ENCODE measurements around the gene NDEL1. TPM values are rescaled to one million over a fixed set of nuclear protein-coding genes. Genes with fewer than 3 reads are reported as not detected.
A peak's percentile ranks its signal among the peaks of the same experiment; 100 is the strongest.

NDEL1 gene
- polyA plus RNA-seq, 1 donor: 36.6 TPM

DNA sequence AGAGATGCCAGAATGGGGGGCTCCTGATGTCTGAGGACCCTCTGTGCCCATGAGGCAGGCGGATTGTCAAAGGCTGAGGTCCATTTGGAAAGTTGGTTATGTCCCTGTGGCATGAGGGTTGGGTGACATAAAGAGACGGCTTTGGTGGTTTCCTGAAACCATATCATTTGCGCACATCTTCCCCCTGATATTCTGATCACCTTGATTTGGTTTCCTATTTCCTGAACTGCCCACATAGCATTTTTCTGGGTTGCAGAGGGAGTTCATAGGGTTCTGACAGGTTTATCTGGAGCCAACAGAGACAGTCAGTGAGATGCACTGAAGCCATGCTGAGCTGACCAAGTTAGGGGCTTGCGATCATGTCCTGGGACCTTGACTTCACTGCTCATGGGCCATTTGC is 22.4 kb upstream of the NDEL1 start:
- no peaks in the 10 kb centered on the region for H3K36me3 ChIP-seq (ENCODE audit: control insufficient read depth, insufficient read depth, low read length)
- peaks cover 7% of the 10 kb centered on the region for H3K4me1 ChIP-seq (ENCODE audit: control insufficient read depth, insufficient read depth, low read length)
- H3K27me3 ChIP-seq (ENCODE audit: control insufficient read depth, insufficient read depth, low read length): peaks cover 2% of the 10 kb centered on the region
- no peak for DNase-seq
- no peak overlapping the region for H3K4me3 ChIP-seq (ENCODE audit: low read length)
- no CpG with 5 or more reads among the region's 4 CpGs for WGBS (ENCODE audit: insufficient coverage, low lambda C conversion rate)
- no peaks in the 10 kb centered on the region for H3K9me3 ChIP-seq (ENCODE audit: control insufficient read depth, low read depth, low read length)
- H3K27ac ChIP-seq (ENCODE audit: low read length): no peak overlapping the region

DNA sequence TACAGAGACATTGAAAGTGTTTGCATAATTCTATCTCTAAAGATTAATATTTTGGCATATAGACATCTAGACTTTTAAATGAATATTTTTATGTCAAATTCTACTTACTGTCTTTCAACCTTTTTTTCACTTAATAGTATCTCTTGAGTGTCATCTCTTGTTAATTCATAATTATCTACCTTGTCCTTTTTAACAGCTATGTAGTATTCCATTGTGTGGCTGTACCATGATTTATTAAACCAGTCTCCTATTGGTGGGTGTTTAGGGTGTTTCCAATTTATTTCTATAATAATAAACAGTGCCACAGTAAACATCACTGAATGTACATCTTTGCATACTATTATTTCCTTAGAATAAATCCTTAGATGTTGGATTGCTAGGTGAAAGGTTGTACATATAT is 21.7 kb upstream of the NDEL1 start:
- Histone ChIP-seq H3K4me3 (ENCODE audit: low read length) (no peak overlapping the region), H3K36me3 (ENCODE audit: control insufficient read depth, insufficient read depth, low read length) (no peaks in the 10 kb centered on the region), H3K4me1 (ENCODE audit: control insufficient read depth, insufficient read depth, low read length) (peaks cover 7% of the 10 kb centered on the region), H3K27me3 (ENCODE audit: control insufficient read depth, insufficient read depth, low read length) (peaks cover 2% of the 10 kb centered on the region), H3K27ac (ENCODE audit: low read length) (no peak overlapping the region), H3K9me3 (ENCODE audit: control insufficient read depth, low read depth, low read length) (no peaks in the 10 kb centered on the region)
- DNase-seq: no peak

DNA sequence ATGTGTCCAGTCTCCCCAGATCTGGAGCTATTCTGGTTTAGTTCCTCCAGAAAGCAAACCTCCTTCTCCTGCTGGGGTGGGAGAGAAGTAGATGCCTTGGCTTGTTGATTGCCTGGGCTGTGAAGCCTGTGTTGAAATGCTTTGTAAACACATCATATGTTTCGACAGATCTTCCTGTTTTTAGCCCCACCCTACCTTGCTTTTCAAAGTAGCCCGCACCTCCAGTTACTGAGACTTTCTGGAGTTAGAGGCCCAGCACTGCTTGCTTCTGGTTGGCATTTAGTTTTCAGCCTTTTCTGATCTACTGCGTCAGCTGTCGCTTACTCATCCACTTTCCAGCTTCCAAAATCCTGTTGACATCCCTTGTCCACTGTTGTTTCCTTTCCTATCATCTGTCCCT is 17.9 kb upstream of the NDEL1 start:
- Histone ChIP-seq H3K27me3 (ENCODE audit: control insufficient read depth, insufficient read depth, low read length) (peaks cover 2% of the 10 kb centered on the region), H3K36me3 (ENCODE audit: control insufficient read depth, insufficient read depth, low read length) (no peaks in the 10 kb centered on the region), H3K4me3 (ENCODE audit: low read length) (no peak overlapping the region), H3K27ac (ENCODE audit: low read length) (no peak overlapping the region), H3K4me1 (ENCODE audit: control insufficient read depth, insufficient read depth, low read length) (peaks cover 3% of the 10 kb centered on the region), H3K9me3 (ENCODE audit: control insufficient read depth, low read depth, low read length) (no peaks in the 10 kb centered on the region)
- WGBS (ENCODE audit: insufficient coverage, low lambda C conversion rate): 57% methylated on average over 1 of the region's 4 CpGs
- no peak for DNase-seq

DNA sequence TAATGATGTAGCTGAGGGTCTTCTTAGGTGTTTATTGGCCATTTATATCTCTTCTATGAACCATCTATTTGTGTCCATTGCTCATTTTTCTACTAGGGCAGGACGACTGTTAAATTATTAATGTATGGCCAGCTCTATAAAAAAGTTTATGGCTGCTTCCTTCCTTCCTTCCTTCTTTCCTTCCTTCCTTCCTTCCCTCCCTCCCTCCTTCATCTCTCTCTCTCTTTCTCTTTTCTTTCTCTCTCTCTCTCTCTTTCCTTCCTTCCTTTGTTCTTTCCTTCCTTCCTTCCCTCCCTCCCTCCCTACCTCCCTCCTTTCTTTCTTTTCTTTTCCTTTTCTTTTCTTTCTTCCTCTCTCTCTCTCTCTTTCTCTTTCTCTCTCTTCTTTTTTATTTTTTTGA is 17.2 kb upstream of the NDEL1 start:
- no peaks in the 10 kb centered on the region for H3K4me1 ChIP-seq (ENCODE audit: control insufficient read depth, insufficient read depth, low read length)
- H3K4me3 ChIP-seq (ENCODE audit: low read length): no peak overlapping the region

DNA sequence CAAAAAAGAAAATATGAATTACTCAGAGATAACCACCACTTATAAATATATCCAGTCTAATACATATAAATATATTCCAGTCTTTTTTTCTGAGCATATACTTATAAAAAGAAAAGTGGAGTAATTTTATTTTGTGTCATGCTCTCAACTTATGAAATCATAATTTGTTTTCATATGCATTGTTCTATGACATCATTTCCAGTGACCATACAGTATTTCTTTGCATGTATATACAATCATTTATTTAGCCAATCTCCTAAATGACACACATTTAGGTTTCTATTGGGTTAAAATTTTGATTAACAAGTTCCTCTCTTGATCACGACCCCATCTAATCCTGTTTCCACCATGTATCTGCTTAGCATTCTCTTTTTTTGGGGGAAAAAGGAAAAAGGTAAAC is 16.4 kb upstream of the NDEL1 start:
- Histone ChIP-seq H3K27ac (ENCODE audit: low read length) (no peak overlapping the region), H3K36me3 (ENCODE audit: control insufficient read depth, insufficient read depth, low read length) (no peaks in the 10 kb centered on the region), H3K4me3 (ENCODE audit: low read length) (no peak overlapping the region), H3K4me1 (ENCODE audit: control insufficient read depth, insufficient read depth, low read length) (no peaks in the 10 kb centered on the region), H3K9me3 (ENCODE audit: control insufficient read depth, low read depth, low read length) (no peaks in the 10 kb centered on the region), H3K27me3 (ENCODE audit: control insufficient read depth, insufficient read depth, low read length) (peaks cover 2% of the 10 kb centered on the region)
- WGBS (ENCODE audit: insufficient coverage, low lambda C conversion rate): 73% methylated on average over 1 of the region's 1 CpG
- DNase-seq: no peak

More for the DNA sequence above, 17.2 kb upstream of the NDEL1 start:
- DNase-seq: no peak
- Histone ChIP-seq H3K27me3 (ENCODE audit: control insufficient read depth, insufficient read depth, low read length) (peaks cover 2% of the 10 kb centered on the region), H3K36me3 (ENCODE audit: control insufficient read depth, insufficient read depth, low read length) (no peaks in the 10 kb centered on the region), H3K9me3 (ENCODE audit: control insufficient read depth, low read depth, low read length) (no peaks in the 10 kb centered on the region), H3K27ac (ENCODE audit: low read length) (no peak overlapping the region)
- WGBS (ENCODE audit: insufficient coverage, low lambda C conversion rate): 85% methylated on average over 1 of the region's 1 CpG

DNA sequence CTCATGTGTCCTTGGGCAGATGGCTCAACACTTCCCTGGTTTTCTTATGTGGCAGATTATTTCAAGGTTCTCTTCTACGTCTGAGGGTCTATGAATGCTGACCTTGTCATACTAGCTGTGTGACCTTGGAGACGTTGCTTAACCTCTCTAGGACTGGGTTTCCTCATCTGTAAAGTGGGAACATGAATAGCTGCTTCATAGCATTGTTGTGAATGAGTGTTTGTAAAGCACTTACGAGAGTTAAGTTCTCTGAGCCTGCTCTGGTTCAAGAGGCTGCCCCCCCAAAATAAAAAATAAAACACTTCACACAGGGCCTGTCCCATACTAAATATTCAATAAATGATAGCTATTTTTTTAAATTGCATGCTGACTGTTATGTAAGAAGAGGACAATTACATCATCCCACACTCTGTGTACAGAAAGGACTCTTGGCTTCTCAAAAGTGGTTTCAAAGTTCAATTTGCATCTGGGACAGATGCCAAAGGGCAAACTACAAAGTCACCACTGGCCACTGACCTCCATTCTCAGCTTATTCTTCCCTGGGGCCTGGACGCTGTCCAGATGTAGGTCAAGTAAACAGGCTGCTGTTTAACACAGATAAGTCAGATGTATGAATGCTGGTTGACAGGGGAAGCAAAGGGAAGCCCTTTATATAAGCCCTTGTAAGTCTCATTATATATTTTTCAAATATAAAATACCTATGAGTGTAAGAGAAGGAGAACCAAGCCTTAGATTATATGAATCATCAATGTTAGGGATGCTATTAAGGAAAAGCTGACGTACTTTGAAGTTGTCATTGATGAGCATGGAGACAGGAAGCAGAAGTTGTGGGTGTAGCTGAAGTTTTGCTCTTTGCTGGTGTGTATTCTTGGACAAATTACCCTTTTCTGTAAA is 15.4 kb upstream of the NDEL1 start:
- Histone ChIP-seq H3K27me3 (ENCODE audit: control insufficient read depth, insufficient read depth, low read length) (peaks cover 2% of the 10 kb centered on the region), H3K4me3 (ENCODE audit: low read length) (no peak overlapping the region), H3K9me3 (ENCODE audit: control insufficient read depth, low read depth, low read length) (no peaks in the 10 kb centered on the region), H3K4me1 (ENCODE audit: control insufficient read depth, insufficient read depth, low read length) (no peaks in the 10 kb centered on the region), H3K36me3 (ENCODE audit: control insufficient read depth, insufficient read depth, low read length) (no peaks in the 10 kb centered on the region), H3K27ac (ENCODE audit: low read length) (peak overlapping the region; percentile 25)
- 60% methylated on average over 1 of the region's 5 CpGs for WGBS (ENCODE audit: insufficient coverage, low lambda C conversion rate)
- DNase-seq: peak; percentile 85 to 91

DNA sequence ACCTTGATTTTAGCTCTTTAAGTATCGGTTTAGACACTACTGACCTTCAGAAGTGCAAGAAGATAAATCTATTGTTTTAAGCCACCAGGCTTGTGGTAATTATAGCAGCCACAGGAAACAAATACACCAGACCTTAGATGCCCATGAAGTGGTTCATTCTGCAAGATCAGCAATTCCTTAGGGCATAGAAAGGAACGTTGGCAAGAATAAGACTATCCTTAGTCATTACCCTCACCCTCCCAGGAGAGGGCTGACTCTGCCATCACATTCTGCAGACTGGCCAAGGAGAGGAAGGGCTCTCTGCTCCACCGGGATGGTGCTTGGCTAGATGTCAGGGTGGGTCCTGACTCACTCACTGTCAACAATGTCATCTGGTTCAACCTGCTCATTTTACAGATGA is 14.1 kb upstream of the NDEL1 start:
- H3K36me3 ChIP-seq (ENCODE audit: control insufficient read depth, insufficient read depth, low read length): no peaks in the 10 kb centered on the region
- no peak overlapping the region for H3K4me3 ChIP-seq (ENCODE audit: low read length)
- WGBS (ENCODE audit: insufficient coverage, low lambda C conversion rate): no CpG with 5 or more reads among the region's 3 CpGs
- no peaks in the 10 kb centered on the region for H3K4me1 ChIP-seq (ENCODE audit: control insufficient read depth, insufficient read depth, low read length)
- no peaks in the 10 kb centered on the region for H3K9me3 ChIP-seq (ENCODE audit: control insufficient read depth, low read depth, low read length)
- no peak for DNase-seq
- no peak overlapping the region for H3K27ac ChIP-seq (ENCODE audit: low read length)
- H3K27me3 ChIP-seq (ENCODE audit: control insufficient read depth, insufficient read depth, low read length): peaks cover 2% of the 10 kb centered on the region

DNA sequence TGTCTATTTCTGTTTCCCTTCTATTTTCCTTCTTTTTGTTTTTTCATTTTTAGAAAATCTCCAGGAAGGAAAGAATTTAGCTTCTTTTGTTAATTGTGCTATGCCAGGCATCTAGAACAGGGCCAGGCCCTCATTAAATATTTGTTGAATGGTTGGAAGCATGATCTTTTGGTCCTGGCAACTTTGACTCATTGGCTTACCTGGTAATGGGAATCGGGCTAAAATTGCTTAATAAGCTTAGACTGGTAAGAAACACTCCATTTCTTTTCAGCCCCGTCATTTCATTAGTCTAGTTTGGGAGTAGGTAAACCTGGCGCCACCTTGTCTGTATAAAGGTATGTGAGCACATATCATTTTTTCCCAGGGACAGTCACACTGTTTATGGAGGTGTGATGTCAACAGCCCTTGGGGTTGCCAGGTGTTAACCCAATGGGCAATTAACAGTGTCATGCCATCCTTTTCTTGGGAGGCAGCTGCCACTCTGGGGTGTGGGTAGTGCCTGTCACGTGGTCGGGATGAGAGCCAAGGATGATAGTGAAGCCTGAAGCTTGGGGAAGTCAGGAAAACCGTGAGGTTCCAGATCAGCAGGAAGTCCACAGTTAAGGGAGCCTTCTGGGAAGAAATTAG is 9.5 kb upstream of the NDEL1 start:
- 60% methylated on average over 1 of the region's 6 CpGs for WGBS (ENCODE audit: insufficient coverage, low lambda C conversion rate)
- no peaks in the 10 kb centered on the region for H3K4me1 ChIP-seq (ENCODE audit: control insufficient read depth, insufficient read depth, low read length)
- H3K36me3 ChIP-seq (ENCODE audit: control insufficient read depth, insufficient read depth, low read length): no peaks in the 10 kb centered on the region
- no peaks in the 10 kb centered on the region for H3K27me3 ChIP-seq (ENCODE audit: control insufficient read depth, insufficient read depth, low read length)
- no peak for DNase-seq
- H3K27ac ChIP-seq (ENCODE audit: low read length): no peak overlapping the region
- H3K4me3 ChIP-seq (ENCODE audit: low read length): no peak overlapping the region
- no peaks in the 10 kb centered on the region for H3K9me3 ChIP-seq (ENCODE audit: control insufficient read depth, low read depth, low read length)

DNA sequence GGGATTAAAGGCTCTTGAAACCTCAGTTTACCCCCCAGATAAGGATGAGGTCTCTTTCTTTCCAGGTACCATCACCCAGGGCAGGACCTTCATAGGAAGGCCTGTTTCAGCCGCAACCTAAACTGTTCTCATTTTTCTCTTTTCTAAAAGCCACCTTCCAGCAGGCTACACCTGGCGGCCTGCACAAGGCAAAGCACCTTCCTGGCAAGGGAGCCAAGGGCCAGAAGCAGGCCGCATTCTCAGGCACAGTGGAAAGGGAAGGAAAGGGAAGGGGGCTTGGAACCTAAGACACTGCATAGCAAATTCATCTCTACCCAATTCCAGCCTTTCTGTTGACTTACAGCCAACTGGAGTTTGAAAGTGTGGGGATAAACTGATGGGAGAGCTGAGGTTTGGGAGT is 8.9 kb upstream of the NDEL1 start:
- H3K4me3 ChIP-seq (ENCODE audit: low read length): no peak overlapping the region
- H3K27me3 ChIP-seq (ENCODE audit: control insufficient read depth, insufficient read depth, low read length): no peaks in the 10 kb centered on the region
- no peaks in the 10 kb centered on the region for H3K9me3 ChIP-seq (ENCODE audit: control insufficient read depth, low read depth, low read length)
- H3K36me3 ChIP-seq (ENCODE audit: control insufficient read depth, insufficient read depth, low read length): no peaks in the 10 kb centered on the region
- H3K4me1 ChIP-seq (ENCODE audit: control insufficient read depth, insufficient read depth, low read length): no peaks in the 10 kb centered on the region
- no CpG with 5 or more reads among the region's 3 CpGs for WGBS (ENCODE audit: insufficient coverage, low lambda C conversion rate)
- DNase-seq: no peak
- no peak overlapping the region for H3K27ac ChIP-seq (ENCODE audit: low read length)

DNA sequence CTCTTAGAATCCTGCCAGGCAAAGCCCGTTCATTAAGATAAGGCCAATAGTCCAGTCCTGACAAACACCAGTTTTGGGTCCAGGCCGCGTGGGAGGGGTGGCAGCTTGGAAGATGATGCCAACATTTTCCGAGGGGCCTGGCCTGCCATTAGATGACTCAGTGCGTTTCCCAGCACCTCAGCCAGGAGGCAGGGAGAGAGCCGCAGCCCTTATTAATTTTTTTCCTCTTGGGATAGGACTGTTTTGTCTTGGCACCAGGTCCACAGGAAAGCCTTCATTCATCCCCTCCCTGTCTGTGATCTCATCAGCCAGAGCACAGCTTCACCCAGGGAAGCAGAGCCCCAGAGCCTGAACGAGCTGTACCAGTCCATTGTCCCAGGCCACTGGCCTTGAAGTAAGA is 4.7 kb upstream of the NDEL1 start:
- no CpG with 5 or more reads among the region's 7 CpGs for WGBS (ENCODE audit: insufficient coverage, low lambda C conversion rate)
- H3K4me1 ChIP-seq (ENCODE audit: control insufficient read depth, insufficient read depth, low read length): no peaks in the 10 kb centered on the region
- H3K27ac ChIP-seq (ENCODE audit: low read length): no peak overlapping the region
- H3K4me3 ChIP-seq (ENCODE audit: low read length): no peak overlapping the region
- no peak for DNase-seq
- H3K9me3 ChIP-seq (ENCODE audit: control insufficient read depth, low read depth, low read length): no peaks in the 10 kb centered on the region
- no peaks in the 10 kb centered on the region for H3K36me3 ChIP-seq (ENCODE audit: control insufficient read depth, insufficient read depth, low read length)
- H3K27me3 ChIP-seq (ENCODE audit: control insufficient read depth, insufficient read depth, low read length): no peaks in the 10 kb centered on the region
